Effector CD8-positive, alpha-beta T cell (primary cell): ENCODE data around the gene COL5A1.

Experiments used
- DNase-seq: peaks from one replicate; lab custom pipeline; 2025; lab: John Stamatoyannopoulos, UW

The COL5A1 gene

DNA sequence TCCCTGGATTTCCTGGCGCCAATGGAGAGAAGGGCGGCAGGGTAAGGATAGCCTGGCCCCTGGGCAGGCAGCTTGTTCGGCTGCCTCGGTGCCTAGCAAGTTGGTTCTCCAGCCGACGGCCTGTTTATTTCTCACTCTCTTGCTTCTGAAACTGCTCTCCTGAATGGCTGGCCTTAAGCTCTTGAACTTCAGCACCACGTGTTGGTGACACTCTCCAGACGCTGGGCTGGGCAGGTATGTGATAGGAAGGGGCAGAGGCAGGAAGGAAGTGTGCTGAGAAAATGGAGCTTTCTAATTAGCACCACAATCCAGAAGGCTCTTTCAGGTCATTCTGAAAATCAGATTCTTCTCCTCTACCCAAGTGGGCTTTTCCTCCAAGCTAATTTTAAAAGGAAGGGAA, 147.6 kb downstream of the COL5A1 start:
- no peak for DNase-seq

DNA sequence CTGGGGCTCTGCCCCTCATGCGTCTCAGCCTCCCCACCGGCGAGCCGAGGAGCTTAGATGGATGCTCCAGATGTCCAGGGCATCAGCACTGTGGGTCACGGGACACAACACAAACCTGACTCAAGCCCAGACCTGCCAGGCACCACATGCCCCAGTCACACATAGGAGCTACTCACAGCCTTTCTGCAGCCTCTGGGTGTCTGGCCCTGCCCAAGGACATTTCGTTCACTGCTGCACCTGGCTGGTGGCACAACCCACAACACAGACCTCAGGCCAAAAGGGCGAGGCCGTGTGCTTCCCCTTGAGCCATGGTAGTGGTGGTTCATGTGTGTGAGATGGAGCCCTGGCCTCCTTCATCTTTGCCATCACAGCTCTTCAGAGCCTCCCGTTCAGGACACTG, 149.4 kb downstream of the COL5A1 start:
- DNase-seq = no peak

DNA sequence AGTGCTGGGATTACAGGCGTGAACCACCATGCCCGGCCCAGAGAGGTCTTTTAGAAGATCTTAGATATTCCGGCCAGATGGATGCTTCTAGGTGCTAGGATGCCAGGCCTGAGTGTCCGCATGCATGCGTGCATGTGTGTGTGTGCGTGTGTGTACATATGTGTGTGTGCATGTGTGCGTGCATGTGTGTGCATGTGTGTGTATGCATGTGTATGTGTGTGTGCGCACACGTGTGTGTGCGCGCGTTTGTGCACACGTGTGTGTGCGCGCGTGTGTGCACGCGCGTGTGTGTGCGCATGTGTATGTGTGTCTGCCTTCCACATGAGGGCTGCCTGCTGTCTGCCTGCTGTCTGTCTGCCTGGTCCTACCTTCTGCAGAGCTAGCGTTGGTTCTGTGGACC, 151.0 kb downstream of the COL5A1 start:
- DNase-seq = no peak

DNA sequence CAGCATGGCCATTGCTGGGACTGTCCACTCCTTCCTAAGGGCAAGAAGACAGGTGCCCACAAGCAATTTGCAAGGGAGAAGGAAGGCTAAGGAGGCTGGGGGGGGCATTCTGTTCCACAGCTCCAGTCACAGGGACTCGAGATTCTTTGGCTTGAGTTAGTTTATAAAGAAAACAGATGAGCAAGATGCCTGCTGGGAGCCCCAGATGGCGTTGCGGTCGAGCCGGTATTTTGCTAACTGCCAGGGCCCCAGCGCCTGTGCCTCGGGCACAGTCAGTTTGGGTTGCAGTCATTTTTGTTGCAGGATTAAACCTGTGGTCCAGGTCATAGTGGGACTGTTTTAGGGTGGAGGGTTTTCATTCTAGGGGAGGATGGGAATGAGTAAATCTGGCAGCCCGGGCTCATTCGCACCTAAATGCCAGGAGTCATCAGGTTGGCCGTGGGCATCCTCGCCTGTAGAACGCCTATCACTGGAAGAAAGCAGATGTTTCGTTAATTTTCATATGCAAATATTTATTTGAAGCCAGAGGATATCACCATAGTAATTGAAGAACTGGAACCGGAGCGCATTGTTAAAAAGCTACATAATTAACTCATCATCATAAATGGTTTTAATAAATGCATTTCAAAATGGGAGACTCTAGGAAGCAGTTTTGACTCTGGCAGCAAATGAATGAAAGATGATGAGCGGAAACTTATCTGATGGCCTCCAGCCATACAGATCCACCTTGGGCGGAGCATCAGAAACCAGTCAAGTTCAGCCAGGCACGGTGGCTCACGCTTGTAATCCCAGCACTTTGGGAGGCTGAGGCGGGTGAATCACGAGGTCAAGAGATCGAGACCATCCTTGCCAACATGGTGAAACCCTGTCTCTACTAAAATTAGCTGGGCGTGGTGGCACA, 151.9 kb downstream of the COL5A1 start:
- no peak for DNase-seq

DNA sequence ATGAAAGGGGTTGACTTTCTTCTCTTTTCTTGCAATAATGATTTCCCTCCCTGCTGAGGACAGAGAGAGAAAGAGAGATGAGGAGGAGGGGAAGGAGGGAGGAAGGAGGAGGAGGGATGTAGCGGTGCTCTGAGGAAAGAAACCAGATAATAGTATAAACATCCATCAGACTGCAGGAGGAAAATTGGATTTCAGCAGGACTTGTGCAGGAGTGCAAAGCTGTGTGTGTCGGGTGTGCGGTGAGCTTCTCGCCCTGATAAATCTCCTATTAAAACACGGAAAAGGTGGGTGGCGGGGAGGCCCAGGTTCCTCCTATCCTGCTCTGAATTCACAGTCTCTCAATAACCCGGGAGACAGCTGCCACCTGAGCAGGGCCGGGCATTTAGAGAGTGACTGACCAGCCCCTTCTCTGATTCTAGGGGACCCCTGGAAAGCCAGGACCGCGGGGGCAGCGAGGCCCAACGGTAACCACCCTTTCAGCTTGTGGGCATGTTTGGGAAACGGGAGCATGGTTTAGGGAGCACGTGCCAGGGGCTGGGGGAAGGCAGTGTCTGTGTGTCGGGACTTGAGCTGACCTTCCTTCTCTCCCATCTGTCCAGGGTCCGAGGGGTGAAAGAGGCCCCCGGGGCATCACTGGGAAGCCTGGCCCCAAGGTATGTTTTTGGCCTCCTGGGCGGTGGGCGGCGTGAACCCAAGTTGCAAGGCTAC, 153.2 kb downstream of the COL5A1 start:
- no peak for DNase-seq

DNA sequence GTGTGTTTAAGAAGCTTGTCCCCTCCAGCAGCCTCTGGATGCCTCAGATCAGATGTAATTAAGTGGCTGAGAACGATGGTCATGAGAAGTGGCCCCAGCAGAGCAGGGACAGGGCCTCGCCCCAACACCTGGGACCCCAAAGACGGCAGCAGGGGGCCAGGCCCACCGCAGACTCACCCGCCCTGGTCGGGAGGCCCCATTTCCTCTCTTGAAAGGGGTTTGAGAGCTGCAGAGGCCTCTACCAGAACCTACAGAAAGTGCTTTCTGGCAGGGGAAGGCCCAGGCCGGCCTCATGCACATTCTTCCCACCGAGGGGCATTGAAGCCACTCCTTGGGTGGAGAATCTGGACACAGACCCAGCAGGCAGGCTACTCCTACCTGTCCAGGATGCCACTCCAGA, 153.8 kb downstream of the COL5A1 start:
- no peak for DNase-seq

DNA sequence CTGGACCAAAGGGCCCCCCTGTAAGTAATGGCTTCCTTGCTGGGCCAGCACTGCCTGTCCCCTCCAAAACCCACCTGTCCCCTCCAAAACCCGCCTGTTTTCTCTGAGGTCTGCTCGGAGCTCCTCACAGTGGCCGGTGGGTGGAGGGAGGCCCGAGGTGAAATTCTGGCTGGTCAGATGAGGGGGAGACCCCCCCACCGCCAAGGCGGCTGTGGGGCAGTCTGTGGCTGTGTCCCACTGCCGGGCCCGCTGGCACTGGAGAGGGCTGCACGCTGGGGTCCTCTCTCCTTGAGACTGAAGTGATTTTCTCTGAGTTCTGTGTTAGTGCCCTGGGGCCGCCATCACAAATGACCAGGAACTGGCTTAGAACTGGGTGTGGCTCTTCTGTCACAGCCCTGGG, 155.3 kb downstream of the COL5A1 start:
- DNase-seq = no peak

DNA sequence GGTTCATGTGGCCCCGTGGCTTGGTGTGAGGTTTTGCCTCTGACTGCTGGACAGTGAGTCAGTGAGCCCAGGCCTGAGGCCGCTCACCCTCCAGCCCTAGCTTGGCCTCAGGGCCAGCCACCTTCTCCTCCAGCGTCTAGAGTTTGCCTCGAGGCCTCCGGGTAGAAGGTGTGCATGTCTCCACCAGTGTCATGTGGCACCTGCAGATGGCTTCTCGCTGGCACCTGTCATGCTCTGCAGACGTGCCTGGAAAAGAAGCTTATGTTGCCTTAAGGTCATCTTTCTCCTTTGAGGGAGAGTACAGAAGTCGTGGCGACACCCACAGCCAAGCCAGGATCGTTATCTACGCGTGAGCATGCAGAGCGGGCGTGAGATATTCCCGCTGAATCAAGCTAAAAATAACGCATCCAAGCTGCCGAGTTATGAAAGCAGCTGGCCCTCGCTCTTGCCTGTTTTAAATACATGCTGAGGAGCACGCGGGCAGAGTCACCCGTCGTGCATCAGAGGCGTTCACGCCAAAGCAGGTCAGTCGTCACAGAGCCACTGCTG, 159.3 kb downstream of the COL5A1 start:
- DNase-seq = no peak

DNA sequence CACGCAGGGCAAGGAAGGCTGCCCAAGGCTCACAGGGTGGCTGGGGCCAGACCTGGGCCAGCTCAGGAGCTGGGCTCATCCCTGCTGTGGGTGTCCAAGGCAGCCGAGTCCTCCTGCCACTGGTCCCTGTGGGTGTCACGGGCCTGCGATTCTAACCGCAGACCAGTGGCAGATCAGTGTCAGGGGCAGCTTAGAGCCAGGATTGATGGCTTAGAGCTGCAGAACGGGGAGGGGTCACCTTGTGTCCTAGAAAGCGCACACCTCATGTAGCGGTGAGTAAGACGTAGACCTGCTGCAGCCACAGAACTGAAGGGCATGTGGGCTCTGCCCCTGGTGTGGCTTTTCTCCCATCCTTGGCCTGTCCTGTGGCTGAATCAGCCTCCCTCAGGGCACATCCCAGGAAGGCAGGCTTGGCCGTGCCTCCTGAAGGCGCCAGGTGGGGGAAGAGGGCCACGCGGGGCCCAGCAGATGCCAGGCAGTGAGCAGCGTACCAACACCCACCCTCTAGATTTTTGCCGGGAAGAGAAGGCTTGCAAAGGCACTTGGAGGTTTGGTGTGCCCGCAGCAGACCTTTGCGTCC, 160.7 kb downstream of the COL5A1 start:
- DNase-seq = no peak

DNA sequence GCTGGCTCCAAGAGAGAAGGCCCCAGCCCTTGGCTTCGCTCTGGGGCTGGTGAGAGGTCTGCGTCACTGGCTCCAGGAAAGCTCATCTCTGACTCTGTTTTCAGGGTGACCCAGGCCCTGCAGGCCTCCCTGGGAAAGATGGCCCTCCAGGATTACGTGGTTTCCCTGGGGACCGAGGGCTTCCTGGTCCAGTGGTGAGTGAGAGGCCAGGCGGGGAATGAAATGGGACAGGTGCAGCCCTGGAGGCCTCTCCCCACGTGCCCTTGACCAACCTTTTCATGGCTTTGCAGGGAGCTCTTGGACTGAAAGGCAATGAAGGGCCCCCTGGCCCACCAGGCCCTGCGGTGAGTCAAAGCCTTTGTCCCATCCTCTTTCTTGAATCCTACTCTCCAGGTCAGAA, 163.3 kb downstream of the COL5A1 start:
- no peak for DNase-seq

DNA sequence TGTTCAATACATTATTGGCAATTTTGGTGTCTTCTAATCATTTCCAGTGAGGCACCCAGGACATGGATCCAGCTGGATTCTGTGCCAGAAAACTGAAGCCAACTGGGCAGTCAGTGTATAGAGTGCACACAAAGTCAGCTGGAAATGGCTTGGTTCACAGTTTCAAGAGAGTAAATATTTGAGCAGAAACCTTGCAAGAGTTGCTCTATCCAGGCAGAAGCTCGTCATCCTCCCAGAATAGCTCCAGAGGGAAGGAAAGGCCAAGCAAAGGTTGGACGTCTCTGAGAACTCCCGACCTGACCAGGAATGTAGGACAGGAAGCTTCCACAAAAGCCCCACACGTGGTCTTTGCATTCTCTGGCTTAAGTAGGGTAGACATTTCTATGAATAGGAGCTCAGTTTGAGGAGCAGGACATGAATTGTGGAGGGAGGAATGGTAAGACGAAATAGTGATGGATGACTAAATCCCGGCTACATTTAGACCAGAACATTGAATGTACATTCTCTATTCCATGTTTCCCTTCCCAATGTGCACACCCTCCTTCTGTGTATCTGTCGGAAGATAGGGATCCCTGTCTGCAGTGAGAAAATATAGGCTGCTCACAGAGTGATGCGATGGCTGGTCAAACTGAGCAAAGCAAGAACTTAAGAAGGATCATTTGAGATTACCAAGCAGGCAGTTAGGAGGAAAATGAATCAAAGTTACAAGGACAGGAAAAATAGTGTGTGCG, 166.3 kb downstream of the COL5A1 start:
- no peak for DNase-seq

DNA sequence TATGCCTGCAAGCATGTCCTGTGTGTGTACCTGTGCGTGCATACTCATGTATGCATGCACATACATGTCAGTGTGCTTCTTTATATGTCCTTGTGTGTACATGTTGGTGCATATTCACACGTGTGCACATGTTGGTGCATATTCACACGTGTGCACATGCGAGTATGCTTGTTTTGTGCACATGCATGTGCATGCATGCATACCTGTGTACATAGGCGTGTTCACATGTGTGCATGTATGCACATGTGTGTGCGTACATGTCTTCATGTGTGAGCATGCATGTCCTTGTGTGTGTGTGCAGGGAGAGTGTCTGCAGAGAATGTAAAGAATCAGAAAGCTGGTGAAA, 166.8 kb downstream of the COL5A1 start:
- DNase-seq = no peak

DNA sequence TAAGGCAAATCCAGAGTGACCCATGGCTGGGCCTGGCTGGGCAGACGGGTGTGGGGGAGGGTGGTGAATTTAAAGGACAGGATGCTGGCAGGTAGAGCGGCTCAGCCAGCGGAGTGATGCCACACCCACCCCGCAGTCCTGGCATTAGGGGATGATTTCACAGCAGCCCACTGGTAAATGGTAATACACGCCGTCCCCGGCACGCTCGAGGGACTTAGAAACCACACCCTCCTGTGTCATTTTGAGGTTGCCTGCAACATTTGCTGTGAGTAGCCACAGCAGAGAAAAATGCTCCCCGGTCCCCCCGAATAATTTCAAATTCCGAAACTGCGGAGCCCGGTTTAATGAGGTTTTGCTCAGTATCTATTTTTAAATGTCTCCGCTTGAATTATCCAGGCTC, 167.7 kb downstream of the COL5A1 start:
- no peak for DNase-seq

DNA sequence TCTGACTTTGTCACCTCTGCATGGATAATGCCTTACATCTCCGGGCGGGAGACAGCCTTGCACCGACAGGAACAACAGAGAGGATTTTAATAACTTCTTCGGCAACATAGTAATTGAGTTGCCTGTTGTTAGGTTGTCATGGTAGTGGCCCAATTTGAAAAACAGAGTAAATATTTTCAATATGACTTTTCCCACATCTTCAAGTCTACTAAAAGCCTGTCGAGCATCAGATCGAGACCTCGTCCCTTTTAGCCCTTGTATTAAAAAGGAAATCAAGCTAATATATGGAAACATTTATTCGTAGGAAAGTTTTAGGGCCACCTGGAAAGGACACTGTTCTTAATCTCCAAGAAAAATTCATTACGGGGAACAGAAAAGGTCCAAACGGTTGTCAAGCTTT, 168.2 kb downstream of the COL5A1 start:
- no peak for DNase-seq

DNA sequence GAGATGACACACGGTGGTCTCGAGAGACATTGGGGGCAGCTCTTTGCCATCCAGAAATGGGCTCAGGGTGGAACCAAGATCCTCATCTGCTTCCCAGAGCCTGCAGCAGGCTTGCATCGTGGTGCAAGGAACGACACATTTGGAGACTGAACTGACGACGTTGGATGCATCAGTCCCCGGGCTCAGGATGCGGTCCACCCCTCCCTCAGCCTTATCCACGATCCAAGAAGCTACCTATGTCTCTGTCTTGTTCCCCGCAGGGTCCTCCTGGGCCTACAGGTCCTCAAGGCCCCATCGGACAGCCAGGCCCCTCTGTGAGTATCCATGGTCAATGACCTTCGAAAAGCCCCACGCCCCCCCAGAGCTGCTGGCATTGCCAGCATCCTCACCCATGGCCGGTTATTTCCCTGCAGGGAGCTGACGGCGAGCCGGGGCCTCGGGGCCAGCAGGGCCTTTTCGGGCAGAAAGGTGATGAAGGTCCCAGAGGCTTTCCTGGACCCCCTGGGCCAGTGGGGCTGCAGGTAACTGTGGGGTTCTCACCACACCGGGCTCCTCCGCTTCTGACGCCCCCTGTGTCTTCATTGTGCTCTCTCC, 169.6 kb downstream of the COL5A1 start:
- no peak for DNase-seq

DNA sequence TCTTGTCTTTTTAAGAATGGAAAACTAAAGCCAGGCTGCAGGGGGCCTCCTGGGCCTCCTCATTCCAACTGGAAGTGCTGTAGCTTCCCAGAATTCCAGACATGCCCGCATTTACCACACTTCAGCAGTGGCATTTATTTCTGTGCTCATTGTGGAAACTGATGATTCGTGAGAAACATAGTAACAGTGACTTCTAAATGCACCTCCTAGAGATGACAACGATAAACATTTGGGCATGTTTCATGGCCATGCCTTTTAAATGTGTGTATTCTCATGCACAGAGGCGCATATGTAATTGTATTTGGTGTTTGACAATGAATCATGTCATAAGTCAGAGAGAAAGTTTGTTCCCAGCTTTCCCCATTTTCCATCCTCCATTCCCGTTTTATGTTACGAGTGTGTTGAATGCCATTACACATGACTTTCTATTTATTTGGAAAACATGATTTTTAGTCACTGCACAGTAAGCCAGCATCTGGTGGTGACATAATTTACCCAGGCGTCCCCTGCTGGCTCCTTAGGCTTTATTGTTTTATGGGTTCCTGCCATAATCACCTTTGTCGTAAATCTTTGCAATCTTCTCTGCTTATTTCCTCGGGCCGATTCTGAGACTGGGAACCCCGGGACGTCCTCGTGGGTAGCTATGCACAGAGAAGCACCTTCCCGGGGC, 170.2 kb downstream of the COL5A1 start:
- DNase-seq = no peak

DNA sequence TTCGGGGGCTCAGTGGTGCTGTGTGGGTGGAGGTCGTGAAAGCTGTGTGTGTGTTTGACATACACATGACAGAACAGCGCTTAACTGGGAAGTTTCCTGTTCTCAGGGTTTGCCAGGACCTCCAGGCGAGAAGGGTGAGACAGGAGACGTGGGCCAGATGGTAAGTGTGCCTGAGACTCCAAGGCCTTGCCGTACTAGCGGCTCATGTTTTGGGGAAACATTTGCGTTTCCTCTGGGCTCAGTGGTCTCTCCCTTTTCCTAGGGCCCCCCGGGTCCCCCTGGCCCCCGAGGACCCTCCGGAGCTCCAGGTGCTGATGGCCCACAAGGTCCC, 170.7 kb downstream of the COL5A1 start:
- DNase-seq = no peak

DNA sequence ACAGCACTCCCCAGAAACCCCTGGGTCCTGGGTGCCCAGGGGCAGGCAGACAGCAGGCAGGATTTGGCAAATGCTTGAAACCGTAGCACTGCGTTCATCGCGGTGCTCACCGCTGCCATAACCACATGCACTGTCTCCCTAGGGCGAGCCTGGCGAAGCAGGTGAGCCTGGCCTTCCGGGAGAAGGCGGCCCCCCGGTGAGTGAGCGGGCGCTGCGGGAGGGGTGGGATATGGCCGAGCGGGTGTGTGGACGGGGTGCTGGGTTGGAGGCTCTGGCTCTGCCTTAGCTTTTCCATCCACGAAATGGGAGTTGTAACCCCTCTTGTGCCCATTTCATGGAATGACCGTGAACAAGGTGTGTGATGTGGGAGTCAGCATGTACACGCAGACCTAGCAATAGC, 172.2 kb downstream of the COL5A1 start:
- DNase-seq = no peak

DNA sequence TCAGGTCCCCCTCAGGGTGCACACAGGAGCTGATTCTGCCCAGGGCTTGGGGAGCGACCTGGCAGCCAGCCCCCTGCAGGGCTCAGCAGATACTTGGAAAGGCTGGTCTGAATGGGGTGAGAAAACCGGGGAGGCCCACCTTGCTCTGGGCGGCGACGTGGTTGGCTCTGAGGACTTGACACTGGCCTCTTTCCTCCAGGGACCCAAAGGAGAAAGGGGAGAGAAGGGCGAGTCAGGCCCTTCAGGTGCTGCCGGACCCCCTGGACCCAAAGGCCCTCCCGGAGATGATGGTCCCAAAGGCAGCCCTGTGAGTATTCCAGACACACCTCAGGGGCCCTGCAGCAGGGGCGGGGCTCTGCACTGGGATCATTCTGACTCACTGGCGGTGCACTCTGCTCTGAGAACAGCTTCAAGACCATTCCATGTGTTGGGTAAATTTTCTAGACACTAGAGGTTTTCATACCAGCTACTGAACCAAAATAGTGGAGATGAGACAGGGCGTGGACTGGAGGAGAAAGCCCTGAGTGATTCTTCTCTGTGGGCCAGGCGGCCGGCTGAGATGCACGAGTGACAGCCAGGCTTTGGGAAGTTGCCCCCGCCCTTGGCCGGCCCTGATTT, 173.1 kb downstream of the COL5A1 start:
- DNase-seq = no peak

DNA sequence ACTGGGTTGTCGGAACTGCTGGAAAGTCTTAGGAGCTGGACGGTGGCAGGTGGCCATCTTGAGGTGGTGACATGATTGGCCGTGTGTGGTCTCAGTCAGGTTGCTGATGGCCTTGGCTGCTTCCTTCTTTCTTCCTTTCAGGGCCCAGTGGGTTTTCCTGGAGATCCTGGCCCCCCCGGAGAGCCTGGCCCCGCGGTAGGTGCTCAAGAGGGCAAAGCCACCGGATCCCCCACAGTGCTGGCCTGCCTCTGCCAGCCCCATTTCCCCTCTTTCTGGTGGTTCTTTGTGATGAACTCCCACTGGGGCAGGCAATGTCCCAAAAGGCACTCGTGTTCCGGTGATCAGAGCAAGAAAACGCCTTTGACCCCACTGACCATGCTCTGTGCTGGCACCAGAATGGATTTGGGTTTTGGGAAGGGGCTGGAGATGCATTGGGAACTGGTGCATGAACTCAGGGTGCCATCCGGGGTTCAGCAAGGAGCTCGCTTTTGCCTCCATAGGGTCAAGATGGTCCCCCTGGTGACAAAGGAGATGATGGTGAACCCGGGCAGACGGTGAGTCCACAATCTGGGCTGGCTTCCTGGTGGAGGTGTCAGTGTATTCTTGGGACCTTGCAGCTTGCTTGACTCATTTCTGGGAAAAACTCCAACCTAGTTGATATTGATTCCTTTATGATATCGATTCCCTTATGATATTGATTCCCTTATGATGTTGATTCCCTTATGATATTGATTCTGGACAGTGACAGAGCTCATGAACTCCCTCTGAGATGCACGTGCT, 174.0 kb downstream of the COL5A1 start:
- DNase-seq = no peak
